BE2C (cell line): ENCODE measurements around the gene TMEM26.

Source experiments
- DNase-seq: peaks from one replicate; pipeline ENCODE4 v3.0.0-alpha.2; 2020
- H3K27me3 ChIP-seq: fragments of 250-450 bp; sonication (Bioruptor Pico); 2 replicates; pipeline ENCODE4 v1.5.1; 2020; ENCODE audit warnings: mild to moderate bottlenecking
- H3K36me3 ChIP-seq: fragments of 250-450 bp; sonication (Bioruptor Pico); 2 replicates; pipeline ENCODE4 v1.5.1; 2020; ENCODE audit warnings: mild to moderate bottlenecking
- H3K4me1 ChIP-seq: fragments of 250-450 bp; sonication (Bioruptor Pico); 2 replicates; pipeline ENCODE4 v1.5.1; 2020
- H3K4me3 ChIP-seq: 2 replicates; pipeline ENCODE4 v1.5.1; 2011; ENCODE audit warnings: low read depth, low read length
- H3K9me3 ChIP-seq: fragments of 250-450 bp; sonication (Bioruptor Pico); 2 replicates; pipeline ENCODE4 v1.5.1; 2020
- TF ChIP-seq, protein P1 (sequence below): IDR thresholded peaks from 2 replicates; pipeline ENCODE4 v1.5.1; 2012; ENCODE audit warnings: mild to moderate bottlenecking, low read depth, low read length

Gene TMEM26

DNA sequence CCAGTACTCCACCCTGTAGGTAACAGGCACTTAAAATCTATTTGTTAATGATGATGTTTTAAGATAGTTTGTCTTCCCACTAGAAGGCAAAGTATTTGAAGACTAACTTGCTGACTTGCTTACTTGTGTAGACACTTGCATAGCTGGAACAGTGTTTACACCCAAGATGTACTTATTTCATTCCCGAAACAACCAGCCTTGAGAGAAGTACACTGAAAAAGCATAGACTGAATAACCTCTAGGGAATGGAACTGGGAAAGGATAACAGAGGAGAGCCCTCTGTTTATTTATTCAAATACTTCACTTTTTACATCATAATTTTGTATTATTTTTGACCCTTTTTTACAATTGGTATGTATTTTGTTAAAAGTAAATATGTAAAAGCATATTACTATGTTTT is 33.1 kb upstream of the TMEM26 start:
- no peak for DNase-seq
- no peaks in the 10 kb centered on the region for H3K27me3 ChIP-seq
- H3K36me3 ChIP-seq = no peaks in the 10 kb centered on the region
- H3K4me1 ChIP-seq = no peaks in the 10 kb centered on the region
- no peaks in the 10 kb centered on the region for H3K9me3 ChIP-seq
- TF ChIP-seq, protein P1, sequence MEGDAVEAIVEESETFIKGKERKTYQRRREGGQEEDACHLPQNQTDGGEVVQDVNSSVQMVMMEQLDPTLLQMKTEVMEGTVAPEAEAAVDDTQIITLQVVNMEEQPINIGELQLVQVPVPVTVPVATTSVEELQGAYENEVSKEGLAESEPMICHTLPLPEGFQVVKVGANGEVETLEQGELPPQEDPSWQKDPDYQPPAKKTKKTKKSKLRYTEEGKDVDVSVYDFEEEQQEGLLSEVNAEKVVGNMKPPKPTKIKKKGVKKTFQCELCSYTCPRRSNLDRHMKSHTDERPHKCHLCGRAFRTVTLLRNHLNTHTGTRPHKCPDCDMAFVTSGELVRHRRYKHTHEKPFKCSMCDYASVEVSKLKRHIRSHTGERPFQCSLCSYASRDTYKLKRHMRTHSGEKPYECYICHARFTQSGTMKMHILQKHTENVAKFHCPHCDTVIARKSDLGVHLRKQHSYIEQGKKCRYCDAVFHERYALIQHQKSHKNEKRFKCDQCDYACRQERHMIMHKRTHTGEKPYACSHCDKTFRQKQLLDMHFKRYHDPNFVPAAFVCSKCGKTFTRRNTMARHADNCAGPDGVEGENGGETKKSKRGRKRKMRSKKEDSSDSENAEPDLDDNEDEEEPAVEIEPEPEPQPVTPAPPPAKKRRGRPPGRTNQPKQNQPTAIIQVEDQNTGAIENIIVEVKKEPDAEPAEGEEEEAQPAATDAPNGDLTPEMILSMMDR = no peak
- H3K4me3 ChIP-seq = no peak overlapping the region

DNA sequence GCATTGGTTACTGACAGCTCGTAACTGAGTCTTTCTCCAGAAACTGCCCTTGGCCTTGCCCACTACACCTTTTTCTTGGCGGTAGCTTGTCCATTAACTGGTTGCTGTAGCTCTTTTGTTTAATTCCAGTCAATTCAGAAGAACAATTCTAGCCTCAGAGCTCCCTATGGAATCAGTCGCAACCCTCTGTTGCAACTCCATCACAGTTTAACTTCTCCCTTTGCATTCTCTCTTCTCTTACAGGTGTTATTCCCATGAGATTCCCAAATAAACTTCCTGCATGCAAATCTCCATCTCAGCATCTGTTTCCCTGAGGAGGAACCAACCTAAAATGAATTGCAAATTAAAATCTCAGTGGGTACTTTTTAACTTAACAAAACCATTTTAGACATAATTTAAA is 28.4 kb upstream of the TMEM26 start:
- TF ChIP-seq, protein P1 = no peak
- Histone ChIP-seq H3K9me3 (no peaks in the 10 kb centered on the region), H3K4me3 (no peak overlapping the region), H3K36me3 (no peaks in the 10 kb centered on the region), H3K27me3 (no peaks in the 10 kb centered on the region), H3K4me1 (no peaks in the 10 kb centered on the region)
- no peak for DNase-seq

DNA sequence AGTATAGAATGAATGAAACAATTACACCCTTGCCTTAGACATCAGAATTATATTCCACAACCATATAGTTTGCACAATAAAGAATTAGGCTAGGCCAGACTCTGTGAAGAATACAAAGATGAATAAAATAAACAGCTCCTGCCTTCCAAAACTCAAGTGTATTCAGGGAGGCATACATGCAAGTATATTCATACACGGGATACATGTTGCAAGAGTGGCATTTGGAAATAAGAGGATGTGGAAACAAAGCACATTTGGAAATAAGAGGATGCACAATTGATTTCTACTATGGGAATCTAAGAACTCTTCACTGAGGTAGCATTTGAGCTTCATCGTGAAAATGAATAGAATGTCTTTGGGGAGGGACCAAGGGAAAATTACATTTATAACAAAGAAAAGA is 27.0 kb upstream of the TMEM26 start:
- no peaks in the 10 kb centered on the region for H3K4me1 ChIP-seq
- no peaks in the 10 kb centered on the region for H3K36me3 ChIP-seq
- TF ChIP-seq, protein P1 = no peak
- H3K27me3 ChIP-seq = 0 out of 2 replicates have a peak, but pooled peaks cover 4% of the 10 kb centered on the region
- no peak for DNase-seq
- H3K4me3 ChIP-seq = no peak overlapping the region
- no peaks in the 10 kb centered on the region for H3K9me3 ChIP-seq

DNA sequence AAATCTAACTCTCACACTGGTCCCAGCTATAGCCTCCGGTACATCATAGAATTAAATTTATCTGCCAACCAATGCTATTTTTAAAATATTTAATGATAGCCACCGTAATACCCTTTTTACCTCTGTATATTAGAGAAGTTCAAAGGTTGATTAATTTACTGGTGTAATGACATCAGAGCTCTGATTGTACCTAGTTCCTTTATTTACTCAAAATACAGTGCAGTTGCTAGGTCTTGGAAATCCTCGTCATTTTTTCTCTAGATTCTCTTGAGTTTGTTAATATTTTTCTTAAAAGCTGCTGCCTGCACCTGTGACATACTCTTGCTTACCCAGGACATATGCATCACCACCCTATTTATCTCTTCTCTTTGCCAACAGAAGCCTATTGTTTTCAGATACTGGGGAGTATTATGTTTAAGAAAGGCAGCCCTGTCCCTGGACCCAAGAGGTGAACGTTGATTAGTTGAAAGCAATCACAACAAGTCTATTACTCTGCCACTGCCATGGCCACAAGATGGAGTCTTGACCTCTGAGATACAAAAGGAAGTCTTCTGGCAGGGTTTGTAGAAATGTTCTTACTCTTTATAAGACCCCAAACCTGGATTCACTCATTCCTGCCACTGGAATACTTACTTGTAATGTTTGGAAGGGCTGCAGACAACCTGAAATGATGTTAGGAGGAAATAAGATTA is 25.6 kb upstream of the TMEM26 start:
- Histone ChIP-seq H3K36me3 (no peaks in the 10 kb centered on the region), H3K9me3 (no peaks in the 10 kb centered on the region), H3K4me1 (no peaks in the 10 kb centered on the region), H3K4me3 (no peak overlapping the region), H3K27me3 (0 out of 2 replicates have a peak, but pooled peaks cover 4% of the 10 kb centered on the region)
- TF ChIP-seq, protein P1 = no peak
- DNase-seq = no peak

DNA sequence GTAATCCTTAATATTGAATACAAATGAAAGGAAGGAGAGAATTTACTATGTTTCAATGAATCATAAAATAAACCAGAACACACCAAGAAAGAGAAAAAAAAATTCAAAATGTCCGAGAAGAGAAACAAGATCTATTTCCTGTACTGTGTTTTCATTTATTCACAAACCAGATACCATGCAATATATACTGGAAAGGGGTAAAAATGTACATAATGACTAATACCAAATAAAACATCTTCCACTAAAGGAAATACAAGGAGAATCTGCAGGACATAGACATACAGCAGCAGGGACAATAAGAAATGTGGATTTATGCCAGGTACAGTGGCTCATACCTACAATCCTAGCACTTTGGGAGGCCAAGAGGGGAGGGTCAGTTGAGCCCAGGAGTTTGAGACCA is 24.3 kb upstream of the TMEM26 start:
- TF ChIP-seq, protein P1 = no peak
- DNase-seq = no peak
- no peaks in the 10 kb centered on the region for H3K9me3 ChIP-seq
- 0 out of 2 replicates have a peak, but pooled peaks cover 4% of the 10 kb centered on the region for H3K27me3 ChIP-seq
- H3K4me1 ChIP-seq = no peaks in the 10 kb centered on the region
- H3K4me3 ChIP-seq = no peak overlapping the region
- no peaks in the 10 kb centered on the region for H3K36me3 ChIP-seq

DNA sequence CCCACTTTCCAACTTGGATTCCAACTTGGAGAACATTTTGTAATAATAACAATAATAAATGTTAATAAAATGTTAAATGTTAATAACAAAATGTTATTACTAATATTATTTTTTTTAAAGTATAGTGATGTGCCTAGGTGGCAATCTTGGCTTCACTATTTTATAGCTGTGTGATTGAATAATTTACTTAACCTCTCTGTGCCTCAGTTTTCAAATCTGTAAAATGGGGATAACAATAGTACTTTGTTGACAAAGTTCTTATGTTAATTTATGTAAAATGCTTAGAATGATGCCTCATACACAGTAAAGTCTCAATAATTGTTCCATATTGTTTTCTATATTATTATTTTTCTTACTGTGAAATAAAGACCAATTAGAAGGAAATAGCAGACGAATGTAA is 23.3 kb upstream of the TMEM26 start:
- TF ChIP-seq, protein P1 = no peak
- Histone ChIP-seq H3K4me1 (no peaks in the 10 kb centered on the region), H3K9me3 (no peaks in the 10 kb centered on the region), H3K4me3 (no peak overlapping the region), H3K27me3 (0 out of 2 replicates have a peak, but pooled peaks cover 4% of the 10 kb centered on the region), H3K36me3 (no peaks in the 10 kb centered on the region)
- no peak for DNase-seq
